SK-N-SH (cell line): Measurements from ENCODE around the gene MYL12A. TPM values are rescaled to one million over a fixed set of nuclear protein-coding genes. Genes with fewer than 3 reads are reported as not detected.

Source experiments
- CTCF ChIA-PET: fragments of 300-600, 350-600 bp; formaldehyde crosslinking; extraction: SDS; loops from one replicate; lab custom pipeline; 2021; lab: Yijun Ruan, JAX
- POLR2A ChIA-PET: fragments of 350-600 bp; sonication (Branson Sonifier 250); formaldehyde crosslinking; extraction: SDS; loops from one replicate; lab custom pipeline; 2020; ENCODE audit warnings: antibody characterized with exemption, inconsistent platforms; lab: Yijun Ruan, JAX
- DNase-seq: peaks from one replicate; pipeline ENCODE4 v3.0.0; 2012
- H2AFZ ChIP-seq: fragments of 200-600 bp; sonication (generic); 2 replicates; pipeline ENCODE4 v1.8.1; 2016; ENCODE audit warnings: antibody characterized with exemption, mild to moderate bottlenecking, low read depth
- H3F3A ChIP-seq: fragments of 200-600 bp; sonication (generic); replicated peaks from 2 replicates; pipeline ENCODE3; 2016; ENCODE audit warnings: antibody characterized with exemption, mild to moderate bottlenecking; ENCODE audit not compliant: insufficient read depth
- H3K27ac ChIP-seq, 2 experiments: fragments of 200-500 bp in 1 of 2; fragments of 200-600 bp in 1 of 2; sonication (Bioruptor generic) in 1 of 2; sonication (generic), shearing (Covaris generic) in 1 of 2; 2 replicates each; pipeline versions ENCODE4 v1.5.1 to v1.6.1; 2014 to 2016; ENCODE audit warnings: low read depth in 2 of 2, inconsistent platforms in 1 of 2, low read length in 1 of 2, mild to moderate bottlenecking in 1 of 2, mixed read lengths in 1 of 2
- H3K27me3 ChIP-seq: fragments of 200-600 bp; sonication (generic), shearing (Covaris generic); 2 replicates; pipeline ENCODE4 v1.6.1; 2016; ENCODE audit warnings: mixed run types; ENCODE audit not compliant: insufficient read depth
- H3K36me3 ChIP-seq, 2 experiments: fragments of 200-500 bp in 1 of 2; fragments of 200-600 bp in 1 of 2; sonication (Bioruptor generic) in 1 of 2; sonication (generic) in 1 of 2; replicated peaks in 1 of 2; 2 replicates each; pipeline versions ENCODE3 to v1.5.1; 2014 to 2016; ENCODE audit warnings: low read length in 1 of 2, mild to moderate bottlenecking in 1 of 2; ENCODE audit not compliant: insufficient read depth in 2 of 2, control insufficient read depth in 1 of 2
- H3K4me1 ChIP-seq, 2 experiments: fragments of 200-500 bp in 1 of 2; fragments of 200-600 bp in 1 of 2; sonication (Bioruptor generic) in 1 of 2; sonication (generic), shearing (Covaris generic) in 1 of 2; 2 replicates each; pipeline versions ENCODE4 v1.5.1 to v1.6.1; 2014 to 2016; ENCODE audit warnings: low read depth in 1 of 2, low read length in 1 of 2, mixed run types in 1 of 2; ENCODE audit not compliant: insufficient read depth in 2 of 2, control insufficient read depth in 1 of 2
- H3K4me2 ChIP-seq: fragments of 200-600 bp; sonication (generic), shearing (Covaris generic); 2 replicates; pipeline ENCODE4 v1.6.1; 2017; ENCODE audit warnings: mixed run types
- H3K4me3 ChIP-seq, 2 experiments: fragments of 200-500 bp in 1 of 2; fragments of 200-600 bp in 1 of 2; sonication (Bioruptor generic) in 1 of 2; sonication (generic), shearing (Covaris generic) in 1 of 2; 2 replicates each; pipeline versions ENCODE4 v1.5.1 to v1.8.1; 2014 to 2016; ENCODE audit warnings: low read depth in 2 of 2, inconsistent platforms in 1 of 2, low read length in 1 of 2, mild to moderate bottlenecking in 1 of 2, mixed read lengths in 1 of 2, moderate library complexity in 1 of 2
- H3K79me2 ChIP-seq: fragments of 200-600 bp; sonication (generic); 2 replicates; pipeline ENCODE4 v1.8.1; 2017; ENCODE audit warnings: mild to moderate bottlenecking; ENCODE audit not compliant: insufficient read depth
- H3K9ac ChIP-seq: fragments of 200-600 bp; sonication (generic); 2 replicates; pipeline ENCODE4 v1.6.1; 2017; ENCODE audit warnings: mixed run types
- H3K9me2 ChIP-seq: fragments of 200-600 bp; sonication (generic); 2 replicates; pipeline ENCODE4 v1.6.1; 2017; ENCODE audit warnings: mixed run types
- H3K9me3 ChIP-seq: fragments of 200-600 bp; sonication (generic); 2 replicates; pipeline ENCODE4 v1.6.1; 2017; ENCODE audit warnings: mixed run types, mild to moderate bottlenecking, moderate library complexity
- H4K20me1 ChIP-seq: fragments of 200-600 bp; sonication (generic); 2 replicates; pipeline ENCODE4 v1.6.1; 2017; ENCODE audit warnings: mild to moderate bottlenecking, mixed run types; ENCODE audit not compliant: insufficient read depth
- EP300 ChIP-seq, 2 experiments: IDR thresholded peaks; 2 replicates each; pipeline versions ENCODE4 v1.4.0 to v1.6.1; 2012; ENCODE audit warnings: borderline replicate concordance in 1 of 2, low read depth in 1 of 2, low read length in 1 of 2
- EZH2phosphoT487 ChIP-seq: fragments of 200-600 bp; sonication (generic); IDR thresholded peaks from 2 replicates; pipeline ENCODE4 v1.6.1; 2017; ENCODE audit warnings: low read depth, mixed run types, mild to moderate bottlenecking, antibody characterized with exemption, moderate library complexity, borderline replicate concordance
- FOSL2 ChIP-seq: IDR thresholded peaks from 2 replicates; pipeline ENCODE4 v1.4.0; 2012; ENCODE audit warnings: low read depth, mild to moderate bottlenecking, moderate library complexity, borderline replicate concordance
- GATA2 ChIP-seq: sonication (generic); formaldehyde crosslinking; IDR thresholded peaks from 2 replicates; pipeline ENCODE4 v1.5.0; 2020; ENCODE audit warnings: mild to moderate bottlenecking, missing genetic modification reagents
- JUND ChIP-seq: IDR thresholded peaks from 2 replicates; pipeline ENCODE4 v1.4.0; 2012
- MEF2A ChIP-seq: IDR thresholded peaks from 2 replicates; pipeline ENCODE4 v1.4.0; 2012; ENCODE audit warnings: low read depth, borderline replicate concordance
- MXI1 ChIP-seq: IDR thresholded peaks from 2 replicates; pipeline ENCODE4 v1.6.1; 2012; ENCODE audit warnings: mild to moderate bottlenecking, low read depth, low read length, improper control_type of control experiment
- RAD21 ChIP-seq: IDR thresholded peaks from 2 replicates; pipeline ENCODE4 v1.6.1; 2012; ENCODE audit warnings: mild to moderate bottlenecking, low read length
- RCOR1 ChIP-seq: fragments of 150-350 bp; IDR thresholded peaks from 2 replicates; pipeline ENCODE4 v1.6.1; 2017; ENCODE audit warnings: antibody characterized with exemption, low read length
- RXRA ChIP-seq: IDR thresholded peaks from 2 replicates; pipeline ENCODE4 v1.4.0; 2012; ENCODE audit warnings: low read depth, mild to moderate bottlenecking, borderline replicate concordance
- TAF1 ChIP-seq: IDR thresholded peaks from 2 replicates; pipeline ENCODE4 v1.6.1; 2012; ENCODE audit warnings: low read depth, mild to moderate bottlenecking, low read length, moderate library complexity, borderline replicate concordance
- USF2 ChIP-seq: fragments of 150-350 bp; IDR thresholded peaks from 2 replicates; pipeline ENCODE4 v1.6.1; 2017; ENCODE audit warnings: antibody characterized with exemption, low read length, low read depth, borderline replicate concordance
- YY1 ChIP-seq: IDR thresholded peaks from 2 replicates; pipeline ENCODE4 v1.4.0; 2012; ENCODE audit warnings: low read depth, mild to moderate bottlenecking
- WGBS: methylation state at CpG from one replicate; pipeline ENCODE4 v1.1.6; 2017; ENCODE audit warnings: low lambda C conversion rate; 5-methylcytosine and 5-hydroxymethylcytosine counted together
- polyA plus RNA-seq, 3 experiments: library from polyadenylated mRNA; depleted of rRNA; stranded (reverse); fragments of >200 nt; gene quantifications; 2 replicates each; pipeline ENCODE4 v1.2.3, GENCODE V29; 2012
- TF ChIP-seq, protein P1 (sequence below): IDR thresholded peaks from 2 replicates; pipeline ENCODE4 v1.4.0; 2012; ENCODE audit warnings: low read depth, borderline replicate concordance
- TF ChIP-seq, protein P2 (sequence below): IDR thresholded peaks from 2 replicates; pipeline ENCODE4; 2012
- TF ChIP-seq, protein P3 (sequence below): fragments of 200-600 bp; sonication (generic); IDR thresholded peaks from 2 replicates; pipeline ENCODE4 v1.6.1; 2017; ENCODE audit warnings: antibody characterized with exemption, mild to moderate bottlenecking, moderate library complexity
- TF ChIP-seq, protein P4 (sequence below): IDR thresholded peaks from 2 replicates; pipeline ENCODE4 v1.6.1; 2012; ENCODE audit warnings: mild to moderate bottlenecking, low read depth, low read length, moderate library complexity

MYL12A gene
- polyA plus RNA-seq, 1 of the 3 experiments (the other 2 are of a cell fraction) = 448 TPM

DNA sequence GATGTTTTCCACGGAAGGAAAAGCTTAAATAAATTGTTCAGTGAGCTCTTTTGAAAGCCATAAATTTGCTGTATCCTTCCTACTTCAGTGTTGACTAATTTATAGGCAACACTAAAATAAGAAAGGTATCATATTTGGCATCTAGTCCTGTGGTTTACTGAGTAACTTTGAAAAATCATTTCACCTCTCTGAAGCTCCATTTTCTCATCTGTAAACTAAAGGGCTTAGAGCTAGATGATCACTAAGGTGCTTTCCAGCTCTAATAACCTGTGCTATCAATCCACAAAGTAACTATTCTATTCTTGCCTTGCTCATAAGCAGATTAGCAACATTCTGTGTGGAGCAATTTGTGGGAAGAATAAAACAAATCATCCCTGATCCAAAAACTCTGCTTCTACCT lies 24.2 kb upstream of the MYL12A start:
- ChIA-PET CTCF (interaction anchor here (1.0 kb wide), 1 partner anchor 23 kb away, joined by 3 read pairs; no protein-coding TSS in a partner anchor), POLR2A (no interaction called here)
- Histone ChIP-seq H3K4me2 (no peak overlapping the region), H3K9me2 (no peaks in the 10 kb centered on the region), H3K4me3 (no peak overlapping the region), H3K27ac (no peak overlapping the region), H3K36me3 (no peaks in the 10 kb centered on the region), H2AFZ (no peak overlapping the region), H3K4me1 (no peaks in the 10 kb centered on the region), H4K20me1 (no peaks in the 10 kb centered on the region), H3F3A (no peaks in the 10 kb centered on the region), H3K9me3 (no peaks in the 10 kb centered on the region), H3K27me3 (no peaks in the 10 kb centered on the region), H3K79me2 (no peaks in the 10 kb centered on the region), H3K9ac (no peak overlapping the region)
- TF ChIP-seq USF2 = no peak
- TF ChIP-seq, protein P1, sequence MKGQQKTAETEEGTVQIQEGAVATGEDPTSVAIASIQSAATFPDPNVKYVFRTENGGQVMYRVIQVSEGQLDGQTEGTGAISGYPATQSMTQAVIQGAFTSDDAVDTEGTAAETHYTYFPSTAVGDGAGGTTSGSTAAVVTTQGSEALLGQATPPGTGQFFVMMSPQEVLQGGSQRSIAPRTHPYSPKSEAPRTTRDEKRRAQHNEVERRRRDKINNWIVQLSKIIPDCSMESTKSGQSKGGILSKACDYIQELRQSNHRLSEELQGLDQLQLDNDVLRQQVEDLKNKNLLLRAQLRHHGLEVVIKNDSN = no peak
- no peak for TF ChIP-seq TAF1
- no peak for TF ChIP-seq EZH2phosphoT487
- TF ChIP-seq, protein P2, sequence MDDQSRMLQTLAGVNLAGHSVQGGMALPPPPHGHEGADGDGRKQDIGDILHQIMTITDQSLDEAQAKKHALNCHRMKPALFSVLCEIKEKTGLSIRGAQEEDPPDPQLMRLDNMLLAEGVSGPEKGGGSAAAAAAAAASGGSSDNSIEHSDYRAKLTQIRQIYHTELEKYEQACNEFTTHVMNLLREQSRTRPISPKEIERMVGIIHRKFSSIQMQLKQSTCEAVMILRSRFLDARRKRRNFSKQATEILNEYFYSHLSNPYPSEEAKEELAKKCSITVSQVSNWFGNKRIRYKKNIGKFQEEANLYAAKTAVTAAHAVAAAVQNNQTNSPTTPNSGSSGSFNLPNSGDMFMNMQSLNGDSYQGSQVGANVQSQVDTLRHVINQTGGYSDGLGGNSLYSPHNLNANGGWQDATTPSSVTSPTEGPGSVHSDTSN = no peak
- TF ChIP-seq, protein P3, sequence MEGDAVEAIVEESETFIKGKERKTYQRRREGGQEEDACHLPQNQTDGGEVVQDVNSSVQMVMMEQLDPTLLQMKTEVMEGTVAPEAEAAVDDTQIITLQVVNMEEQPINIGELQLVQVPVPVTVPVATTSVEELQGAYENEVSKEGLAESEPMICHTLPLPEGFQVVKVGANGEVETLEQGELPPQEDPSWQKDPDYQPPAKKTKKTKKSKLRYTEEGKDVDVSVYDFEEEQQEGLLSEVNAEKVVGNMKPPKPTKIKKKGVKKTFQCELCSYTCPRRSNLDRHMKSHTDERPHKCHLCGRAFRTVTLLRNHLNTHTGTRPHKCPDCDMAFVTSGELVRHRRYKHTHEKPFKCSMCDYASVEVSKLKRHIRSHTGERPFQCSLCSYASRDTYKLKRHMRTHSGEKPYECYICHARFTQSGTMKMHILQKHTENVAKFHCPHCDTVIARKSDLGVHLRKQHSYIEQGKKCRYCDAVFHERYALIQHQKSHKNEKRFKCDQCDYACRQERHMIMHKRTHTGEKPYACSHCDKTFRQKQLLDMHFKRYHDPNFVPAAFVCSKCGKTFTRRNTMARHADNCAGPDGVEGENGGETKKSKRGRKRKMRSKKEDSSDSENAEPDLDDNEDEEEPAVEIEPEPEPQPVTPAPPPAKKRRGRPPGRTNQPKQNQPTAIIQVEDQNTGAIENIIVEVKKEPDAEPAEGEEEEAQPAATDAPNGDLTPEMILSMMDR = no peak
- DNase-seq = no peak
- WGBS = 76% methylated on average over 1 of the region's 1 CpG

DNA sequence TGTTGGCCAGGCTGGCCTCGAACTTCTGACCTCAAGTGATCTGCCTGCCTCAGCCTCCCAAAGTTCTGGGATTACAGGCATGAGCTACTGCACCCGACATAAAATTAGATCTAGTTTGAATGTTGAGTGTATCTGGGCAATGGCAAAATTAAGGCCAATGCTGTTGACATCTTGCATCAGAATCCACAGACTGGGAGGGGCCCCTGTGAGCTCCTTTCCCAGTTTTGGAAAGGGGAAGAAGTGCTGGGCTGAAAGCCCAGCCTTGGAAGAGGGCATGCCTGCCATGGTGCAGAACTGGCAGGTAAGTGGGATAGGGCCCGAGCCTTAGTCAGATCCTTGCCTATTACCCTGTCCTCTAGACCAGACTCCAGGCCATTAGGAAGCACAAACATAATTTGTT lies 23.4 kb upstream of the MYL12A start:
- Histone ChIP-seq H3K9me2 (no peaks in the 10 kb centered on the region), H3K9ac (no peak overlapping the region), H3K9me3 (no peaks in the 10 kb centered on the region), H2AFZ (no peak overlapping the region), H3K36me3 (no peaks in the 10 kb centered on the region), H3K4me2 (no peak overlapping the region), H4K20me1 (no peaks in the 10 kb centered on the region), H3K27me3 (no peaks in the 10 kb centered on the region), H3K27ac (no peak overlapping the region), H3K4me1 (no peaks in the 10 kb centered on the region), H3F3A (no peaks in the 10 kb centered on the region), H3K4me3 (no peak overlapping the region), H3K79me2 (no peaks in the 10 kb centered on the region)
- no peak for DNase-seq
- ChIA-PET CTCF (no interaction called here), POLR2A (no interaction called here)
- TF ChIP-seq RCOR1 (no peak), MXI1 (no peak), JUND (no peak), GATA2 (CRISPR knock-in tag) (no peak), FOSL2 (no peak), RXRA (no peak), EP300 (IDR thresholded peaks at IDR 0.05; ENCODE audit: borderline replicate concordance in 1 of 2, low read depth in 1 of 2, low read length in 1 of 2) (no peak), MEF2A (no peak), USF2 (no peak), RAD21 (no peak), YY1 (no peak)
- TF ChIP-seq, protein P4, sequence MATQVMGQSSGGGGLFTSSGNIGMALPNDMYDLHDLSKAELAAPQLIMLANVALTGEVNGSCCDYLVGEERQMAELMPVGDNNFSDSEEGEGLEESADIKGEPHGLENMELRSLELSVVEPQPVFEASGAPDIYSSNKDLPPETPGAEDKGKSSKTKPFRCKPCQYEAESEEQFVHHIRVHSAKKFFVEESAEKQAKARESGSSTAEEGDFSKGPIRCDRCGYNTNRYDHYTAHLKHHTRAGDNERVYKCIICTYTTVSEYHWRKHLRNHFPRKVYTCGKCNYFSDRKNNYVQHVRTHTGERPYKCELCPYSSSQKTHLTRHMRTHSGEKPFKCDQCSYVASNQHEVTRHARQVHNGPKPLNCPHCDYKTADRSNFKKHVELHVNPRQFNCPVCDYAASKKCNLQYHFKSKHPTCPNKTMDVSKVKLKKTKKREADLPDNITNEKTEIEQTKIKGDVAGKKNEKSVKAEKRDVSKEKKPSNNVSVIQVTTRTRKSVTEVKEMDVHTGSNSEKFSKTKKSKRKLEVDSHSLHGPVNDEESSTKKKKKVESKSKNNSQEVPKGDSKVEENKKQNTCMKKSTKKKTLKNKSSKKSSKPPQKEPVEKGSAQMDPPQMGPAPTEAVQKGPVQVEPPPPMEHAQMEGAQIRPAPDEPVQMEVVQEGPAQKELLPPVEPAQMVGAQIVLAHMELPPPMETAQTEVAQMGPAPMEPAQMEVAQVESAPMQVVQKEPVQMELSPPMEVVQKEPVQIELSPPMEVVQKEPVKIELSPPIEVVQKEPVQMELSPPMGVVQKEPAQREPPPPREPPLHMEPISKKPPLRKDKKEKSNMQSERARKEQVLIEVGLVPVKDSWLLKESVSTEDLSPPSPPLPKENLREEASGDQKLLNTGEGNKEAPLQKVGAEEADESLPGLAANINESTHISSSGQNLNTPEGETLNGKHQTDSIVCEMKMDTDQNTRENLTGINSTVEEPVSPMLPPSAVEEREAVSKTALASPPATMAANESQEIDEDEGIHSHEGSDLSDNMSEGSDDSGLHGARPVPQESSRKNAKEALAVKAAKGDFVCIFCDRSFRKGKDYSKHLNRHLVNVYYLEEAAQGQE = no peak
- 69% methylated on average over 3 of the region's 3 CpGs for WGBS
